ENCODE results near the gene SST. TPM values are rescaled to one million over a fixed set of nuclear protein-coding genes. Genes with fewer than 3 reads are reported as not detected.
A peak's percentile ranks its signal among the peaks of the same experiment; 100 is the strongest.
"Not testable (repeated sequence)": the region's sequence is repeated elsewhere in the genome, so short reads cannot be mapped to it uniquely, and the experiment has no call there.

The SST gene
- total RNA-seq, 1 experiment from 2014 or later = not detected

- DNase-seq (ENCODE audit: low read depth, low spot score) = no peak
- in situ Hi-C loops (cut with HindIII; ENCODE audit: low pct_unique_long_range_greater_than_20kb, low sequenced_read_pairs) = loop anchor here (25.0 kb wide), 1 partner anchor 378 kb away; no protein-coding TSS in a partner anchor
Observed at GRCh38 chr3:187689984-187690383, 19.8 kb upstream of the SST start.

- no peak for DNase-seq (ENCODE audit: low read depth, low spot score)
- in situ Hi-C loops (cut with HindIII; ENCODE audit: low pct_unique_long_range_greater_than_20kb, low sequenced_read_pairs) = loop anchor here (25.0 kb wide), 1 partner anchor 374 kb away; no protein-coding TSS in a partner anchor
Observed at GRCh38 chr3:187686621-187687273, 16.6 kb upstream of the SST start.

GRCh38 chr3:187685948-187686347 is 15.8 kb upstream of the SST start:
- in situ Hi-C loops (cut with HindIII; ENCODE audit: low pct_unique_long_range_greater_than_20kb, low sequenced_read_pairs) = loop anchor here (25.0 kb wide), 1 partner anchor 374 kb away; no protein-coding TSS in a partner anchor
- no peak for DNase-seq (ENCODE audit: low read depth, low spot score)

GRCh38 chr3:187684880-187685279 is 14.7 kb upstream of the SST start:
- in situ Hi-C loops (cut with HindIII; ENCODE audit: low pct_unique_long_range_greater_than_20kb, low sequenced_read_pairs) = loop anchor here (25.0 kb wide), 1 partner anchor 373 kb away; no protein-coding TSS in a partner anchor
- DNase-seq (ENCODE audit: low read depth, low spot score) = no peak

GRCh38 chr3:187684444-187684843 is 14.2 kb upstream of the SST start:
- no peak for DNase-seq (ENCODE audit: low read depth, low spot score)
- in situ Hi-C loops (cut with HindIII; ENCODE audit: low pct_unique_long_range_greater_than_20kb, low sequenced_read_pairs) = loop anchor here (25.0 kb wide), 1 partner anchor 372 kb away; no protein-coding TSS in a partner anchor

GRCh38 chr3:187681756-187682155 is 11.6 kb upstream of the SST start:
- in situ Hi-C loops (cut with HindIII; ENCODE audit: low pct_unique_long_range_greater_than_20kb, low sequenced_read_pairs) = loop anchor here (25.0 kb wide), 1 partner anchor 369 kb away; no protein-coding TSS in a partner anchor
- not testable (repeated sequence) for DNase-seq (ENCODE audit: low read depth, low spot score)

GRCh38 chr3:187679638-187680396 is 9.6 kb upstream of the SST start:
- DNase-seq (ENCODE audit: low read depth, low spot score) = peak; percentile 90
- in situ Hi-C loops (cut with HindIII; ENCODE audit: low pct_unique_long_range_greater_than_20kb, low sequenced_read_pairs) = loop anchor here (25.0 kb wide), 1 partner anchor 368 kb away; no protein-coding TSS in a partner anchor

GRCh38 chr3:187678726-187679268 is 8.6 kb upstream of the SST start:
- peak; percentile 83 for DNase-seq (ENCODE audit: low read depth, low spot score)
- in situ Hi-C loops (cut with HindIII; ENCODE audit: low pct_unique_long_range_greater_than_20kb, low sequenced_read_pairs) = loop anchor here (25.0 kb wide), 1 partner anchor 366 kb away; no protein-coding TSS in a partner anchor

GRCh38 chr3:187677604-187678003 is 7.4 kb upstream of the SST start:
- in situ Hi-C loops (cut with HindIII; ENCODE audit: low pct_unique_long_range_greater_than_20kb, low sequenced_read_pairs) = loop anchor here (25.0 kb wide), 1 partner anchor 365 kb away; no protein-coding TSS in a partner anchor
- no peak for DNase-seq (ENCODE audit: low read depth, low spot score)

- in situ Hi-C loops (cut with HindIII; ENCODE audit: low pct_unique_long_range_greater_than_20kb, low sequenced_read_pairs) = no loop called here
- DNase-seq (ENCODE audit: low read depth, low spot score) = no peak
Observed at GRCh38 chr3:187673012-187673411, 2.8 kb upstream of the SST start.

GRCh38 chr3:187667526-187667925 is 2.7 kb downstream of the SST start:
- no peak for DNase-seq (ENCODE audit: low read depth, low spot score)
- in situ Hi-C loops (cut with HindIII; ENCODE audit: low pct_unique_long_range_greater_than_20kb, low sequenced_read_pairs) = no loop called here

- in situ Hi-C loops (cut with HindIII; ENCODE audit: low pct_unique_long_range_greater_than_20kb, low sequenced_read_pairs) = no loop called here
- no peak for DNase-seq (ENCODE audit: low read depth, low spot score)
Observed at GRCh38 chr3:187665764-187666402, 4.3 kb downstream of the SST start.

- in situ Hi-C loops (cut with HindIII; ENCODE audit: low pct_unique_long_range_greater_than_20kb, low sequenced_read_pairs) = no loop called here
Observed at GRCh38 chr3:187665010-187665409, 5.2 kb downstream of the SST start.

GRCh38 chr3:187662848-187663409 is 7.3 kb downstream of the SST start:
- DNase-seq (ENCODE audit: low read depth, low spot score) = no peak
- in situ Hi-C loops (cut with HindIII; ENCODE audit: low pct_unique_long_range_greater_than_20kb, low sequenced_read_pairs) = no loop called here

More at GRCh38 chr3:187665010-187665409, 5.2 kb downstream of the SST start:
- DNase-seq (ENCODE audit: low read depth, low spot score) = no peak

GRCh38 chr3:187661267-187661666 is 8.9 kb downstream of the SST start:
- no peak for DNase-seq (ENCODE audit: low read depth, low spot score)
- in situ Hi-C loops (cut with HindIII; ENCODE audit: low pct_unique_long_range_greater_than_20kb, low sequenced_read_pairs) = no loop called here

- DNase-seq (ENCODE audit: low read depth, low spot score) = no peak
- in situ Hi-C loops (cut with HindIII; ENCODE audit: low pct_unique_long_range_greater_than_20kb, low sequenced_read_pairs) = no loop called here
Observed at GRCh38 chr3:187651282-187651681, 18.9 kb downstream of the SST start.

- in situ Hi-C loops (cut with HindIII; ENCODE audit: low pct_unique_long_range_greater_than_20kb, low sequenced_read_pairs) = no loop called here
- DNase-seq (ENCODE audit: low read depth, low spot score) = no peak
Observed at GRCh38 chr3:187648177-187648576, 22.0 kb downstream of the SST start.
